ENCODE measurements around the gene TIPARP. TPM values are rescaled to one million over a fixed set of nuclear protein-coding genes. Genes with fewer than 3 reads are reported as not detected.
"Not testable (repeated sequence)": the region's sequence is repeated elsewhere in the genome, so short reads cannot be mapped to it uniquely, and the experiment has no call there.

The TIPARP gene
- total RNA-seq, 1 experiment from 2014 or later = 20.4 TPM

DNA sequence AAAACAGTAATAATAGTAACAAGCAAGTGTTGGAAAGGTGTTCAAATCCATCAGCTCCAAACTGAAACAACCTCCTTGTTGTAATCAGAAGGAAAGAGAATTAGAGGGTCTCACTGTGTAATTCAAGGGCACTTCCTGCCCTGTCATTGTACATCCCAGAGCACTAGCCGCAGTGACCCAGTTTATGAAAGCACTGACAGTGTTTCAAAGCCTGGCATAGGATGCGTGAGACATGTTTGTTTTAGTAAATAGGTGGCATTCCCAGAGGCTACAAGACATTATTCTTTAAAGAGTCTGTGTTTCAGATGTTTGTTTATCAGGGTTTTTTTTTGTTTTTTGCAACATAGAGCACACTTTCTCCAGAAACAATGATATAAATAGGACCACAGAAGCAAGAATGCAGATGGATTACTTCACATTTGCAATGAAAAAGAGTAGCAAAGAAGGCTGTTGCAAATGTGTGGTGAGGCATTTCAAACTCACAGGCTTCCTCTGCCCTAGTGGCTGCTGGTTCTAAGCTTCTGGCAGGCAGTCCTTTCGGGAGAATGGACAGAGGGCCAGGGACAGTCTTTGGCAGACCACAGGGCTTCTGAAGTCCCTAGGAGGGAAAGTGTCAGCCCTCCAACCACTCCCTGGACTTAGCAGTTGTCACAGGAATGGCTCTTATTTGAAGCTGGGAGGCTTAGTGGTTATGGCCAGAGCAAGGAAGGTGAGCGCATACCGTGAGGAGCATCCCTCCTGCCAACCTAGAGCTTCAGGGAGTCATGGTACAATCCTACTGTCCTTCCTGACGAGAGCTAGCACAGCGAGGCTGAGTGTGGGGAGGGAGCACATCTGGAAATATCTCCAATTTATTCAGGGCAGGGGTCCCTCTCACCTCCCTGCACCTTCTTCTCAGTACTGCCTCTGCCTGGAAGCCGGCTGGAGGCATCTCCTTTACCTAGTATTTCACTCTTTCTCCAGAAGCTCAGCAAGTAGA, 31.4 kb upstream of the TIPARP start:
- Histone ChIP-seq H3K27ac (ENCODE audit: low read length) (no peak overlapping the region), H3K4me3 (ENCODE audit: low read length) (peak overlapping the region; percentile 15; the same call in 1 of the 2 replicates)

DNA sequence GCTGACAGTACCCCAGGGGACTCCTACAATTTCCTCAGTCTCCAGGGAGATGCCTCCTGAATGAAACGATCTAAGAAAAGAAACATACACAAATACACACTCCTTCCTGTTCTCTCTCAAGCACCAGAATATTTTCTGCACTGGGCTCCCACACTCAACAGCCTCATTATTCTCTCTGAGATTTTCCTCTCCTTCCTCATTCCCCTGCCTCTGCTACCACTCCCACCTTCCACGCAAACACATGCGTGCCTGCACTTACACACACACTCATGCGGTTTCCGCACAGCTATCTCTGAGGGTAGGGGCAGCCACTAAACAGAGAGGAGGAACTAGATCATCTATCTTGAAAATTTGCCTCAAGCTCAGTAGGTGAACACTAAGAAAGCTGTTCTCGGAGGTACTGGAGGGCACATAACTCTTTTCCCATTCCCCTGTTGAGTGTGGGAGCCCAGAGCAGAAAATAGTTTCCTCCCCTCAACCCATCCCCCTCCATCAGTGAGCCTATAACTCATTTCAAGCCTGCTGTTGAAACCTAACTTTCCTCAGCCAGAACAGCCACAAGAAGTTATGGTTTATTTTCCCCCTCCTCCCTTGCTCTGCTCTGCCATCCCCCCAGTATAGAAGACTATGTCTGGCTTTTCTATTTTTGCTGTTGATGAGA, 30.5 kb upstream of the TIPARP start:
- peak overlapping the region; percentile 25 for H3K9ac ChIP-seq (ENCODE audit: low read length)
- H3K9me3 ChIP-seq (ENCODE audit: low read length) = no peaks in the 10 kb centered on the region
- no peaks in the 10 kb centered on the region for H3K9me2 ChIP-seq (replicated peaks; ENCODE audit: insufficient read depth, low read length)
- no peaks in the 10 kb centered on the region for H3K79me2 ChIP-seq (ENCODE audit: low read length)
- peak; percentile 57 for DNase-seq
- peak overlapping the region; percentile 47 for H3K4me2 ChIP-seq (ENCODE audit: low read depth, low read length, poor library complexity, severe bottlenecking)
- H3K4me1 ChIP-seq (ENCODE audit: low read length) = peaks cover 21% of the 10 kb centered on the region
- H3K36me3 ChIP-seq (ENCODE audit: insufficient read depth, low read length) = no peaks in the 10 kb centered on the region
- H3K27me3 ChIP-seq (ENCODE audit: low read length) = no peaks in the 10 kb centered on the region
- H2AFZ ChIP-seq (ENCODE audit: low read length) = peak overlapping the region; percentile 48; the same call in 1 of the 2 replicates
- no peak overlapping the region for H3K27ac ChIP-seq (ENCODE audit: low read length)
- peak overlapping the region; percentile 16; the same call in 1 of the 2 replicates for H3K4me3 ChIP-seq (ENCODE audit: low read length)
- no peaks in the 10 kb centered on the region for H4K20me1 ChIP-seq (ENCODE audit: insufficient read depth, low read depth, low read length)

More for the DNA sequence above, 31.4 kb upstream of the TIPARP start:
- Histone ChIP-seq H3K4me1 (ENCODE audit: low read length) (peaks cover 21% of the 10 kb centered on the region), H3K27me3 (ENCODE audit: low read length) (no peaks in the 10 kb centered on the region), H3K9me2 (replicated peaks; ENCODE audit: insufficient read depth, low read length) (no peaks in the 10 kb centered on the region), H3K36me3 (ENCODE audit: insufficient read depth, low read length) (no peaks in the 10 kb centered on the region), H2AFZ (ENCODE audit: low read length) (peak overlapping the region; percentile 48; the same call in 1 of the 2 replicates), H3K79me2 (ENCODE audit: low read length) (no peaks in the 10 kb centered on the region), H3K9me3 (ENCODE audit: low read length) (no peaks in the 10 kb centered on the region), H4K20me1 (ENCODE audit: insufficient read depth, low read depth, low read length) (no peaks in the 10 kb centered on the region), H3K4me2 (ENCODE audit: low read depth, low read length, poor library complexity, severe bottlenecking) (peak overlapping the region; percentile 47), H3K9ac (ENCODE audit: low read length) (peak overlapping the region; percentile 25)
- DNase-seq = no peak

DNA sequence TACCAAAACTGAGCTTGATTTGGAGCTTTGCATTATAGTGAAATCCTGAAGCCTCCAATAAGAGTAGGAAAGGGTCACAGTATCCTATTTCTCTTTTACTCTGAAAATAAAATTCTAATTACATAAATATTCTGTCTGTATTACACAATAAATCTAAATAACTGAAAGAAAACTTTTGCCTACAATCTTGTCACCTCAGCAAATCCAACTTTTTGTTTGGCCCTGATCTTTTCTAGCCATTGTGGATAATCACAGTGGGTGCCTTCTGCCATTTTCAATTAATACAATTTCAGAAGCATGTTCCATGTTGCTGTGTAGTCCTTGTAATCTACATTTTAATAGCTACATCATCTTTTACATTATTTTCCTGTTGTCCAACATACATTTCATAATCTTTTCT, 29.4 kb upstream of the TIPARP start:
- H3K9ac ChIP-seq (ENCODE audit: low read length) = no peak overlapping the region
- no peak overlapping the region for H3K27ac ChIP-seq (ENCODE audit: low read length)
- no peak for DNase-seq
- H3K4me2 ChIP-seq (ENCODE audit: low read depth, low read length, poor library complexity, severe bottlenecking) = no peak overlapping the region
- no peak overlapping the region for H3K4me3 ChIP-seq (ENCODE audit: low read length)
- no peaks in the 10 kb centered on the region for H3K9me2 ChIP-seq (replicated peaks; ENCODE audit: insufficient read depth, low read length)
- no peaks in the 10 kb centered on the region for H3K27me3 ChIP-seq (ENCODE audit: low read length)
- H3K4me1 ChIP-seq (ENCODE audit: low read length) = peaks cover 21% of the 10 kb centered on the region
- no peak overlapping the region for H2AFZ ChIP-seq (ENCODE audit: low read length)
- no peaks in the 10 kb centered on the region for H3K9me3 ChIP-seq (ENCODE audit: low read length)
- no peaks in the 10 kb centered on the region for H4K20me1 ChIP-seq (ENCODE audit: insufficient read depth, low read depth, low read length)
- H3K36me3 ChIP-seq (ENCODE audit: insufficient read depth, low read length) = no peaks in the 10 kb centered on the region
- no peaks in the 10 kb centered on the region for H3K79me2 ChIP-seq (ENCODE audit: low read length)

DNA sequence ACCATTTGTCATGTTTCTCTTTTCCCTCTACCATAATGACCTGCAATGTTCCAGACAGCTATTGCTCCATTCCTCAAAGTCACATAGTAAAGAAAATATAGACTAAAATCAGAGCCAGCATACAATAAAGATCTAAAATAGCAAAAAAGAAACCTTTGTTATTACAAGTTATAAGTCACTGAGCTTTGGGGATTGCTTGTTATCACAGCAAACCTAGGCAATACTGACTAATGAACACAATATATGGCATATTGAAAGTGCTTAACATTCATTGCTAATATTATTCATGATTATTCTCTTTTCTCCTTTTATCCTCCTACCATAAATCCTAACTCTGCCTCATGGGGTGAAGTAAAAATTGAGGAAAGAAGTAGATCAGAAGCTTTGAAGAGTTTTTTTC, 27.4 kb upstream of the TIPARP start:
- Histone ChIP-seq H3K27ac (ENCODE audit: low read length) (no peak overlapping the region), H3K4me3 (ENCODE audit: low read length) (no peak overlapping the region), H2AFZ (ENCODE audit: low read length) (no peak overlapping the region), H3K4me2 (ENCODE audit: low read depth, low read length, poor library complexity, severe bottlenecking) (no peak overlapping the region), H3K9ac (ENCODE audit: low read length) (no peak overlapping the region), H3K79me2 (ENCODE audit: low read length) (no peaks in the 10 kb centered on the region), H3K9me3 (ENCODE audit: low read length) (no peaks in the 10 kb centered on the region), H3K36me3 (ENCODE audit: insufficient read depth, low read length) (no peaks in the 10 kb centered on the region), H4K20me1 (ENCODE audit: insufficient read depth, low read depth, low read length) (no peaks in the 10 kb centered on the region), H3K27me3 (ENCODE audit: low read length) (no peaks in the 10 kb centered on the region), H3K9me2 (replicated peaks; ENCODE audit: insufficient read depth, low read length) (no peaks in the 10 kb centered on the region), H3K4me1 (ENCODE audit: low read length) (peaks cover 21% of the 10 kb centered on the region)
- no peak for DNase-seq

DNA sequence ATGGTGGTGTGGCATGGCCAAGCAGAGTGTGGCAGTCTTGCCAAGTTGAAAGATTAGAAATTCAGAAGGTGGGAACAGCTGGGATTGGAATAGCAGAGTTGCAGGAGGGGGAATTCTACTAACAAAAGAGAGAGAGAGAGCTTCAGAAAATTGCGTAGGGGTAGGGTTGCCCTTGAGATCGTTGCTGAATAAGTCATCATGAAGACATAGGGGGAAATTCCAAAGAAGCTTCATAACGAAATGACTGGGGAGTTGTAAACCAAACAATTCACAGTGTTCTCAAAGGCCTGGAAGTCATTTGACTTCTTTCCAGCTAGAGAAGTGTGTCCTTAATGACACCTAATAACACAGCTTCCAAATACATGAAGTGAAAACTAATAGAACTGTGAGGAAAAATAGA, 26.3 kb upstream of the TIPARP start:
- H3K9me3 ChIP-seq (ENCODE audit: low read length) = no peaks in the 10 kb centered on the region
- H3K36me3 ChIP-seq (ENCODE audit: insufficient read depth, low read length) = no peaks in the 10 kb centered on the region
- H3K4me3 ChIP-seq (ENCODE audit: low read length) = no peak overlapping the region
- H3K27me3 ChIP-seq (ENCODE audit: low read length) = no peaks in the 10 kb centered on the region
- no peaks in the 10 kb centered on the region for H3K79me2 ChIP-seq (ENCODE audit: low read length)
- no peak overlapping the region for H2AFZ ChIP-seq (ENCODE audit: low read length)
- no peak for DNase-seq
- no peaks in the 10 kb centered on the region for H4K20me1 ChIP-seq (ENCODE audit: insufficient read depth, low read depth, low read length)
- H3K27ac ChIP-seq (ENCODE audit: low read length) = no peak overlapping the region
- H3K4me1 ChIP-seq (ENCODE audit: low read length) = peaks cover 14% of the 10 kb centered on the region
- H3K9me2 ChIP-seq (replicated peaks; ENCODE audit: insufficient read depth, low read length) = no peaks in the 10 kb centered on the region
- H3K9ac ChIP-seq (ENCODE audit: low read length) = no peak overlapping the region
- H3K4me2 ChIP-seq (ENCODE audit: low read depth, low read length, poor library complexity, severe bottlenecking) = no peak overlapping the region

DNA sequence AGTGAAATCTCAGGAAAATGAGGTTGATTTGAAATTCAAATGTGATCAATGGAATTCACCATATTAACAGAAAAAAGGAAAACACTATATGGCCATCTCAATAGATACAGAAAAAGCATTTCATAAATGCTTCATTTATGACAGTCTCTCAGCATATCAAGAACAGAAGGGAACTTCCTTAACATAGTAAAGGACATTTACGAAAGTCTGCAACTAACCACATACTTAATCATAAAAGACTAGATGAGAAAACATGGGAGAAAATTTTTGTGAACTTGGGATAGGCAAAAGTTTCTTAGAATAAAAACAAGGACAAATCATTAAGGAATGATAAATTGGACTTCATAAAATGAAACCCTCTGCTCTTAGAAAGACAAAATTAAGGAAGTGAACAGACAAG, 24.7 kb upstream of the TIPARP start:
- DNase-seq = no peak
- Histone ChIP-seq H3K9ac (ENCODE audit: low read length) (no peak overlapping the region), H3K4me3 (ENCODE audit: low read length) (no peak overlapping the region), H3K36me3 (ENCODE audit: insufficient read depth, low read length) (no peaks in the 10 kb centered on the region), H3K4me1 (ENCODE audit: low read length) (no peaks in the 10 kb centered on the region), H2AFZ (ENCODE audit: low read length) (no peak overlapping the region), H3K79me2 (ENCODE audit: low read length) (no peaks in the 10 kb centered on the region), H3K4me2 (ENCODE audit: low read depth, low read length, poor library complexity, severe bottlenecking) (no peak overlapping the region), H4K20me1 (ENCODE audit: insufficient read depth, low read depth, low read length) (no peaks in the 10 kb centered on the region), H3K9me3 (ENCODE audit: low read length) (no peaks in the 10 kb centered on the region), H3K9me2 (replicated peaks; ENCODE audit: insufficient read depth, low read length) (no peaks in the 10 kb centered on the region), H3K27ac (ENCODE audit: low read length) (no peak overlapping the region), H3K27me3 (ENCODE audit: low read length) (no peaks in the 10 kb centered on the region)

DNA sequence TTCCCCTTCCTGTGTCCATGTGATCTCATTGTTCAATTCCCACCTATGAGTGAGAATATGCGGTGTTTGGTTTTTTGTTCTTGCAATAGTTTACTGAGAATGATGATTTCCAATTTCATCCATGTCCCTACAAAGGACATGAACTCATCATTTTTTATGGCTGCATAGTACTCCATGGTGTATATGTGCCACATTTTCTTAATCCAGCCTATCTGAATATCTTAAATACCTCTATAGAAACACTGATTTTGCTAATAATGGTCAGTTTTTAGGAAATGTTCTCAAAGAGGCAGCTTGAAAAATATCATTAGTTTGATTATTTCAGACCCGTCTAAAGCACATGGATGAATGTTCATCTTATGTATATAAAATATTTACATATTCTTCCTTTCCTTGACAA, 21.7 kb upstream of the TIPARP start:
- not testable (repeated sequence) for H4K20me1 ChIP-seq (ENCODE audit: insufficient read depth, low read depth, low read length); DNase-seq; H3K79me2 ChIP-seq (ENCODE audit: low read length); H3K4me3 ChIP-seq (ENCODE audit: low read length); H3K9me2 ChIP-seq (replicated peaks; ENCODE audit: insufficient read depth, low read length); H3K9me3 ChIP-seq (ENCODE audit: low read length); H3K9ac ChIP-seq (ENCODE audit: low read length); H3K4me2 ChIP-seq (ENCODE audit: low read depth, low read length, poor library complexity, severe bottlenecking); H2AFZ ChIP-seq (ENCODE audit: low read length); H3K36me3 ChIP-seq (ENCODE audit: insufficient read depth, low read length); H3K4me1 ChIP-seq (ENCODE audit: low read length); H3K27me3 ChIP-seq (ENCODE audit: low read length); H3K27ac ChIP-seq (ENCODE audit: low read length)

DNA sequence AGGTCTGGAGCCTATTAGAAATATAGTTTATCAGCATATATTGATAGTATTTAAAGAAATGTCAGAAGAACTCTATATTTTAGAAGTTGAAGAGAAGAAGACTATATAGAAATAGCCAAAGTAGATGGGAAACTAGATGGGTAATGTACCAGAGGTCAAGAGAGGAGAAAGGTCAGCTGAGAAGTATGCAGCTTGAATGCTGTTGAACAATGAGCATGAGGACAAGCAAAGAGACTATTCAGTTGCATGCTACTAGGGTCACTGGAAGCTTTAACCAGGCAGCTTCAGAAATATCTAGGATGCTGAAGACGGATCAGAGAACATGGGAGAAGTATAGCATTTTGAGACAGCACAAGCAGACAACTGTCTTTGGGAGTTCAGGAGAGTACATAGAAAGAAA, 19.6 kb upstream of the TIPARP start:
- Histone ChIP-seq H3K9ac (ENCODE audit: low read length) (no peak overlapping the region), H3K4me3 (ENCODE audit: low read length) (no peak overlapping the region), H3K9me3 (ENCODE audit: low read length) (no peaks in the 10 kb centered on the region), H2AFZ (ENCODE audit: low read length) (no peak overlapping the region), H3K27ac (ENCODE audit: low read length) (no peak overlapping the region), H3K4me1 (ENCODE audit: low read length) (no peaks in the 10 kb centered on the region), H4K20me1 (ENCODE audit: insufficient read depth, low read depth, low read length) (no peaks in the 10 kb centered on the region), H3K36me3 (ENCODE audit: insufficient read depth, low read length) (no peaks in the 10 kb centered on the region), H3K4me2 (ENCODE audit: low read depth, low read length, poor library complexity, severe bottlenecking) (no peak overlapping the region), H3K79me2 (ENCODE audit: low read length) (no peaks in the 10 kb centered on the region), H3K9me2 (replicated peaks; ENCODE audit: insufficient read depth, low read length) (no peaks in the 10 kb centered on the region), H3K27me3 (ENCODE audit: low read length) (no peaks in the 10 kb centered on the region)
- no peak for DNase-seq
